ENCODE results near the gene CCDC14.
"Not testable (repeated sequence)": the region's sequence is repeated elsewhere in the genome, so short reads cannot be mapped to it uniquely, and the experiment has no call there.

Gene CCDC14

DNA sequence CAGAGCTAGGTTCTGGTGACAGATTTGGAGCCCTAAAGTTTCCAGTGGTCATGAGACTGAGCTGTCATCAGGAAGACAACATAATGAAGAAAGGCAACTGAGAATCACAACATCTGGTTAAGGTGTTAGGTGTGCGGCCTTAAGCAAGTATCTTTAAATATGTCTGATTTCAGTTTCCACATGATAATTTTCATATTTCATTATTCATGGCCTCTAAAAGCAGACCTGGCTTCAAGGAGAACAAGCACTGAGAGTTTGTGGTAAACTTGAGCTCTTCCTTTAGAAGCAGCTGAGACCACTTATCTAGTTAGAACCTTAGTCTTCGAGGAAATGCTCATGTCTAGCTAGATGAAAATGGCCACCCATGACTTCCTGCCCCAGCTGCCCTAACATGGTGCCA is 51.2 kb downstream of the CCDC14 start:
- no peak for DNase-seq (ENCODE audit: low read depth in 1 of 2, low spot score in 1 of 2)

- DNase-seq (ENCODE audit: low read depth in 1 of 2, low spot score in 1 of 2) = no peak
Observed at GRCh38 chr3:123907720-123908119, 53.3 kb downstream of the CCDC14 start.

DNA sequence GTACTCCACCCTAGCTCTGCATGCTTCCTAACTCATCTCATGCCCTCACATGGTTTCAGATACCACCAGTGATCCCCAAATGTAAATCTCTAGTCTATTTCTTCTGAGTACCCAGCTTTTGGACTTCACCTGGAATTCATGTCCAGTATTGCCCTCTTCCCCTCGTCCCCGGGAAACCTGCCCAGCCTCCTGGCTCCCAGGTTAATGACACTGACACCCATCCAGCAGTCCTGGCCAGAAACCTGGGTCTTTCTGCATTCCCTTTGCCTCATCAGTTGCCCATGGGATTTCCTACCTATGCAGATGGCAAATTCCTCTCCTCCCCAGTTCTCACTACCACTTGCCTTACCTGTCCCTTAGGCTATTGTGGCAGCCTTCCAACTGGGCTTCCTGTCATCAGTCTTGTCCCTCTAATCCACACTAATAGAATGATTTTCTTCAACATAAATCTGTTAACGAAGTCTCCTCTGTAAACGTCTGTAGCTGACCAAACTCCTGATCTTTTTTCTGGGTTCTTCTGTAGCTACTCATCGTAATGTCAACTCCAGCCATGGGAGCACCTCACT is 61.6 kb downstream of the CCDC14 start:
- no peak for DNase-seq (ENCODE audit: low read depth in 1 of 2, low spot score in 1 of 2)

- DNase-seq (ENCODE audit: low read depth in 1 of 2, low spot score in 1 of 2) = no peak
Observed at GRCh38 chr3:123893012-123893411, 68.0 kb downstream of the CCDC14 start.

GRCh38 chr3:123892195-123892594 is 68.8 kb downstream of the CCDC14 start:
- DNase-seq (ENCODE audit: low read depth in 1 of 2, low spot score in 1 of 2) = no peak

DNA sequence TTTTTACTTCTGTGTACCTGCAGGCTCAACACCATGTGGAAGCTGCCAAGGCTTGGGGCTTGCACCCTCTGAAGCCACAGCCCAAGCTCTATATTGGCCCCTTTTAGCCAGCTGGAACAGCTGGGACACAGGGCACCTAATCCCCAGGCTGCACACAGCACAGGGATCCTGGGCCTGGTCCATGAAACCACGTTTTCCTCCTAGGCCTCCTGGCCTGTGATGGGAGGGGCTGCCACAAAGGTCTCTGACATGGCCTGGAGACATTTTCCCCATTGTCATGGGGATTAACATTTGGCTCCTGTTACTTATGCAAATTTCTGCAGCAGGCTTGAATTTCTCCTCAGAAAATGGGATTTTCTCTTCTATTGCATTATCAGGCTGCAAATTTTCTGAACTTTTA is 70.0 kb downstream of the CCDC14 start:
- DNase-seq (ENCODE audit: low read depth in 1 of 2, low spot score in 1 of 2) = not testable (repeated sequence)

- DNase-seq (ENCODE audit: low read depth in 1 of 2, low spot score in 1 of 2) = not testable (repeated sequence)
Observed at GRCh38 chr3:123890162-123890561, 70.9 kb downstream of the CCDC14 start.

GRCh38 chr3:123884993-123885392 is 76.0 kb downstream of the CCDC14 start:
- no peak for DNase-seq (ENCODE audit: low read depth in 1 of 2, low spot score in 1 of 2)

GRCh38 chr3:123884203-123884831 is 76.7 kb downstream of the CCDC14 start, which contains the start of gene MYLK:
TSS of gene MYLK (minus strand) at chr3:123884332. CDS start at chr3:123793841, 90,491 bp downstream.
- DNase-seq (ENCODE audit: low read depth in 1 of 2, low spot score in 1 of 2) = no peak

DNA sequence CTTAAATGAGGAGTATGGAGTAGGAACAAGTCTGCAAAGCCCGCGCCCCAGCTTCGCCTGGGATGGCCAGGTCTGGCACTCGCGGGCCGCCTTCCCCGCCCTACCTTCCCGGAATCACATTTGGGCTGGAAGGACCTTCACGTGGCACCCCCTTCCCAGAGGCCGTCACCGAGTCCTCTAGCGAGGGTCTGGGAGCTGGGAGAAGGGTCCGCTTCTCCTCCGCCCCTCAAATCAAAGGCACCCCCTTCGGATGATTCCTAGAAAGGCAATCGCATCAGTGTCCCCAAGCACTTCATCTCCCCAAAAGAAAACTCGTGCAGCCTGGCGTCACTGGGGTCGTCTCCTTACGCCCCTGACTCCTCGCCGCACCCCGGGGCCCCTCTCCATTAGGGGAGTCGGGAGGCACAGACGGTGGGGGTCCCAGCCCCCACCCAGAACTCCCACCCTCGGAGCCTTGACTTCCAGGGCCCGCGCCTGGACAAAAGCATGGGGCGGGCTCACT is 77.3 kb downstream of the CCDC14 start:
- no peak for DNase-seq (ENCODE audit: low read depth in 1 of 2, low spot score in 1 of 2)

- no peak for DNase-seq (ENCODE audit: low read depth in 1 of 2, low spot score in 1 of 2)
Observed at GRCh38 chr3:123883111-123883510, 77.9 kb downstream of the CCDC14 start.

DNA sequence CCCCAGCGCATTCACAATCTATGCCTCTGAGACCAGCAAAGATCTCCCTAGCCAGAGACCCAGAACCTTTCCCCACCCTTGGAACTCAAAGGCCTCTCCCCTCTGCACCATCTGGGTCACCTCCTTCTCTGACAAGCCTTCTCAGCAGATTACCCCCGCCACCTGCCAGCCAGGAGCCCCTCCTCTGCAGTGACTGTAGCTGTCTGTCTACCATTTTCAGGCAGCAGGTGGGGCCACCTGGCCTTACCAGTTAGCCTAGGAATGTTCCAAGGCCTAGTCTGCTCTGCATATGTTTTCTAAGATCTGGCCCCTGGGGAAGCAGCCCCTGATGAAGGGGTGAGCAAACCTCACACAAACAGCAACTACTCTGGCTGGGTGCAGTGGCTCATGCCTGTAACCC is 79.3 kb downstream of the CCDC14 start:
- no peak for DNase-seq (ENCODE audit: low read depth in 1 of 2, low spot score in 1 of 2)

DNA sequence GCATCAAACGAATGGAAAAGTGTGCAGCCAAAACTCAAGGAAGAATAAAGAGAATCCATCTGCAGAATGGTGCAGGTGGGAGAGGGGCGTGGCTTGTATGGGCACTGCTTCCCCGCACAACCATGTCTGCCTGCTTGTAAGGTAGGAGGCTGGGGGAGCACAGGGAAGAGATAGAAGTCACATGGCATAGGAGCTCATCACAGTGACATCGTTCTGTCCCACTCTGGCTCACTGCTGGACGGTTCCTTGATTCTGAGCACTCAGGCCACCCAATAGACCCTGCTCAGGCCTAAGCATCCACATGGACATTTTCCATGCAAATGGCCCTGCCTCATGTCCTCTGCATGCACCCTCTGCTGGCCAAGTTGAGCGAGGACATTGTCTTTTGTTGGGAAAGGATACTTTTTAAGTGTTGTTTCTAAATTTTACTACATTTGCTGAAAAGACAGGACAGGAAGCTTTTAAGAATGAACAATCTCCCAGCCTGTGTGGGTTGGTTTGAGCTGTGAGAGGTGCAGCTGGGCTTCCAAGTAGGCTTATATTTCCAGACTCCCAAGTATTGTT is 79.9 kb downstream of the CCDC14 start:
- no peak for DNase-seq (ENCODE audit: low read depth in 1 of 2, low spot score in 1 of 2)

DNA sequence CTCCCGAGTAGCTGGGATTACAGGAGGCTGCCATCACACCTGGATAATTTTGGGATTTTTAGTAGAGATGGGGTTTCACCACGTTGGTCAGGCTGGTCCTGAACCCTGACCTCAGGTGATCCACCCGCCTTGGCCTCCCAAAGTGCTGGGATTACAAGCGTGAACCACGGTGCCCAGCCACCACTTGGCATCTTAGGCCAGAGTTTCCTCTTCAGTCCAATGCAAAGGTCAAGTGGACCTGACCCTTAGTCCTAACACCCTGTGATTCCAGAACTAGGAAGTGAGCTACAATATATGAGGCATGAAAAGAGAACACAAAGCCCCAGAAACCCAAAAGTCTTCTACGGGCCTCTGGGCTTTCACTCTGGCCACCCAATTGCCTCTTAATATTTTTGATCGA is 82.2 kb downstream of the CCDC14 start:
- no peak for DNase-seq (ENCODE audit: low read depth in 1 of 2, low spot score in 1 of 2)

GRCh38 chr3:123877965-123878364 is 83.1 kb downstream of the CCDC14 start:
- DNase-seq (ENCODE audit: low read depth in 1 of 2, low spot score in 1 of 2) = no peak

GRCh38 chr3:123877466-123877865 is 83.6 kb downstream of the CCDC14 start:
- DNase-seq (ENCODE audit: low read depth in 1 of 2, low spot score in 1 of 2) = no peak

- DNase-seq (ENCODE audit: low read depth in 1 of 2, low spot score in 1 of 2) = no peak
Observed at GRCh38 chr3:123876858-123877257, 84.2 kb downstream of the CCDC14 start.

DNA sequence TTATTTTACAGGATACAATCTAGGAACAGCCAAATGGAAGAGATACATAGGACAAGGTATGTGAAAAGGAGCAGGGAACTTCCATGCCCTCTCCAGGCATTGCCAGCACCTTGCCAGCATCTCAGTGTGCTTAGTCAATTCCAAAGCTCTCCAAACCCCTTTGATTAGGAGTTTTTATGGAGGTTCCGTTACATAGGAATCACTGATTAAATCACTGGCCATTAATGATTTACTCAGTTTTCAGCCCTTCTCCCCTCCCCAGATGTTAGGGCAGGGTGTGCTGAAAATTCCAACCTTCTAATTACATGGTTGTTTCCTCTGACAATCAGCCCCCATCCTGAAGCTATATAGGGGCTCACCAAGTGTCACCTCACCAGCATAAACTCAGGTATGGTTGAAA is 88.4 kb downstream of the CCDC14 start:
- DNase-seq (ENCODE audit: low read depth in 1 of 2, low spot score in 1 of 2) = no peak

DNA sequence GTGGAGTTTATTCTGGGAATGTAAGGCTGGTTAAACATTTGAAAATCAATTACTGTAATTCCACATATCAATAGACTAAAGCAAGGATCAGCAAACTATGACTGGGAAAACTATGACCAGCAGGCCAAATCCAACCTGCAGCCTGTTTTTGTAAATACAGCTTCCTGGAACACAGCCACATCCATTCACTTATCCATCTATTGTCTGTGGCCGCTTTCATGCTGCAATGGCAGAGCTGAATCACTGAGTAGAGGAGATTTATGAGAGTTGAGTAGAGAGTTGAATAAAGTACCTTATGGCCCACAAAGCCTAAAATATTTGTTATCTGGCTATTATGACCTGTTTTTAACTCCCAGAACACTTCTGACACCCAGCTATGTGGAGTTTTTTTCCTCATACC is 89.1 kb downstream of the CCDC14 start:
- DNase-seq (ENCODE audit: low read depth in 1 of 2, low spot score in 1 of 2) = no peak

DNA sequence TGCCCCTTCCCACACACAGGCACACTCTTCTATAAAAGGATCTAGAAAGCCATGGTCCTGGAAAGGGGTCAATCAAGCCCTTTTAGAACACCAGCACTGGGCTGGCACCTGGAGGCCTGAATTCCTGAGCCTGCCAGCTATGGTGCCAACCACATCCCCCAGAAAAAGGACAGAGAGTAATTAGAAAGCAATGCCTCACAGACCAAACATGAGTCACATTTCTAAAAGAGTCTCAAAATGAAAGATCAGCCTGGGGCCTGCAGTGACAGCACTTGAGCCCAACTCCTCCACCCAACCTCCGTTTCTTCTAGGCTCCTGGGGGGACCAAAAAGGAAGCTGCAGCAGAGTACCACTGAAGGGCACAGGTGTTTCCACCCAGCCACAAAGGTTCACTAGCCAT is 91.0 kb downstream of the CCDC14 start:
- DNase-seq (ENCODE audit: low read depth in 1 of 2, low spot score in 1 of 2) = no peak

DNA sequence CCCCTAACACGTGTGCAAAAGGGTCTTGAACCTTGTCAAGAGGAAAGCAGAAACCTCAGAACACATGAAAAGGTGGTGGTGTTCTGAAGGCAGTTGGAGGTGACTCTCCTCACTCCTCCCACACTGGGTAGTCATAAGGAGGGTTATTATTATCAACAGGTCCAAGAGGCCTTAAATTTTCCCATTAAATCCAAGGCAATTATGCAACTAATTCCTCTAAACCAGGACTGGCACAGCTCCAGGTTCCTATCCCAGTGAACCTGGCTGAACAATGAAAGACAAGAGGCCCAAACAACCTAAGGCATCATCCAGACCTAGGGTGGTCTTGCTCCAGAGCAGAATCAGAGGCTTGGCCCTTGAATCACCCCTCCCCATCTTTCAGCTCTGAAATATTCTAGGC is 91.9 kb downstream of the CCDC14 start:
- DNase-seq (ENCODE audit: low read depth in 1 of 2, low spot score in 1 of 2) = no peak

DNA sequence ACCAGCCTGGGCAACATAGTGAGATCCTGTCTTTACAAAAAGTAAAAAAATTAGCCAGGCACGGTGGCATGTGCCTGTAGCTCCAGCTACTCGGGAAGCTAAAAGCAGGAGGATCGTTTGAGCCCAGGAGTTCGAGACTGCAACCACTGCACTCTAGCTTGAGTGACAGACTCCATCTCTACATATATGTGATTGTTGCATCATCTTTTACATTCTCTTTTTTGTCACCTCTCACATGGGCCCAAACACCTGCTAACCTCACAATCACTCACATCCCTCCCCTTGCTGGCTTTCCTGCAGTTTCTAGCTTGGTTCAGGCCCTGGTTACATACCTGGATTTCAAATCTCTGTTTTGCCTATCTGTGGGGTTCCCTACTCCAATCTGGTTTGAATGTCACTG is 96.3 kb downstream of the CCDC14 start:
- no peak for DNase-seq (ENCODE audit: low read depth in 1 of 2, low spot score in 1 of 2)
